Hepatocyte (in vitro differentiated cells): ENCODE results near the gene POLR1H. TPM values are rescaled to one million over a fixed set of nuclear protein-coding genes. Genes with fewer than 3 reads are reported as not detected.

Source experiments
- DNase-seq: peaks from one replicate; pipeline ENCODE4 v3.0.0-alpha.2; 2016; ENCODE audit warnings: low spot score
- H2AFZ ChIP-seq: fragments of 200-600 bp; sonication (generic); 2 replicates; pipeline ENCODE4 v1.6.0; 2016; ENCODE audit warnings: antibody characterized with exemption, mild to moderate bottlenecking
- H3K27ac ChIP-seq: fragments of 200-600 bp; sonication (generic); 2 replicates; pipeline ENCODE4 v1.5.1; 2016; ENCODE audit warnings: mild to moderate bottlenecking
- H3K27me3 ChIP-seq: fragments of 200-600 bp; sonication (generic); 2 replicates; pipeline ENCODE4 v1.6.1; 2016
- H3K36me3 ChIP-seq: fragments of 200-600 bp; sonication (generic); replicated peaks from 2 replicates; pipeline ENCODE4 v1.5.1; 2016; ENCODE audit warnings: low read depth; ENCODE audit not compliant: insufficient read depth
- H3K4me1 ChIP-seq: fragments of 200-600 bp; sonication (generic); 2 replicates; pipeline ENCODE4 v1.5.1; 2016; ENCODE audit warnings: mild to moderate bottlenecking, moderate library complexity; ENCODE audit not compliant: insufficient read depth
- H3K4me2 ChIP-seq: fragments of 200-600 bp; sonication (generic); 2 replicates; pipeline ENCODE4 v1.6.0; 2016
- H3K4me3 ChIP-seq: fragments of 200-600 bp; sonication (generic); 2 replicates; pipeline ENCODE4 v1.5.1; 2016; ENCODE audit warnings: mild to moderate bottlenecking
- H3K79me2 ChIP-seq: fragments of 200-600 bp; sonication (generic); 2 replicates; pipeline ENCODE4 v1.6.0; 2017; ENCODE audit warnings: mild to moderate bottlenecking
- H3K9me2 ChIP-seq: fragments of 200-600 bp; sonication (generic); replicated peaks from 2 replicates; pipeline ENCODE4 v1.6.0; 2017; ENCODE audit warnings: mild to moderate bottlenecking; ENCODE audit not compliant: insufficient read depth
- H3K9me3 ChIP-seq: fragments of 200-600 bp; sonication (generic); 2 replicates; pipeline ENCODE4 v1.5.1; 2016; ENCODE audit warnings: low read depth, mild to moderate bottlenecking
- H4K20me1 ChIP-seq: fragments of 200-600 bp; sonication (generic); 2 replicates; pipeline ENCODE4 v1.6.0; 2016; ENCODE audit warnings: mild to moderate bottlenecking; ENCODE audit not compliant: insufficient read depth, poor library complexity, severe bottlenecking
- EZH2 ChIP-seq: fragments of 200-600 bp; sonication (generic); IDR thresholded peaks from 2 replicates; pipeline ENCODE4 v1.6.1; 2016; ENCODE audit warnings: antibody characterized with exemption, mild to moderate bottlenecking, borderline replicate concordance
- EZH2phosphoT487 ChIP-seq: fragments of 200-600 bp; sonication (generic); IDR thresholded peaks from one replicate; pipeline ENCODE4 v1.6.1; 2018; ENCODE audit warnings: antibody characterized with exemption, mild to moderate bottlenecking, low read depth, moderate library complexity; ENCODE audit not compliant: unreplicated experiment, severe bottlenecking
- WGBS: methylation state at CpG from one replicate; pipeline ENCODE4 v1.1.6; 2016; ENCODE audit warnings: low lambda C conversion rate; ENCODE audit errors: missing lambda C conversion rate; 5-methylcytosine and 5-hydroxymethylcytosine counted together
- polyA plus RNA-seq: library from polyadenylated mRNA; unstranded; fragments of >200 nt; fragmentation: Nextera tagmentation; extraction: Ambion mirVana; gene quantifications from 2 replicates; pipeline ENCODE4 v1.2.1, GENCODE V29; 2016
- total RNA-seq: library from RNA; depleted of rRNA; stranded (reverse); fragments of >200 nt; gene quantifications from 2 replicates; pipeline ENCODE4 v1.2.3, GENCODE V29; 2014
- TF ChIP-seq, protein P1 (sequence below): fragments of 200-600 bp; sonication (generic); IDR thresholded peaks from 2 replicates; pipeline ENCODE4 v1.5.1; 2016; ENCODE audit warnings: antibody characterized with exemption, mild to moderate bottlenecking; ENCODE audit not compliant: poor library complexity

POLR1H gene
- total and polyA plus RNA-seq, 2 experiments from 2014 or later: 21.3 to 34.8 TPM

DNA sequence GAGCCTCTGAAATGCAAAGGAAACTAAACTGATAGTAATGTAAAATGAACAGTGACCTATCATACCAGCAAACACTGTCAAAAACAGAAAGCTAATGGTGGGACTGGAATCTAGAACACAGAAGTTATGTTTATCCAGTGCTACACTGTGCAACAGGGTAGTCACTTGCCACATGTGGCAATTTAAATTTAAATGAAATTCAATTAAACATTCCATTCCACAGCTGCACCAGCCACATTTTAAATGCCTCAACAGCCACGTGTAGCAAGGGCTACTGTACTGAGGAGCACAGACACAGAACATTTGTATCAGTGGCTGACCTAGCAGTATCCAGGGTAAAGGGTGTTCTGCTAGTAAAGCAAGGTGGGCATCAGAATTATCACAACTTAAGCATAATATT is 5.6 kb upstream of the POLR1H start:
- H3K4me2 ChIP-seq: no peak overlapping the region

DNA sequence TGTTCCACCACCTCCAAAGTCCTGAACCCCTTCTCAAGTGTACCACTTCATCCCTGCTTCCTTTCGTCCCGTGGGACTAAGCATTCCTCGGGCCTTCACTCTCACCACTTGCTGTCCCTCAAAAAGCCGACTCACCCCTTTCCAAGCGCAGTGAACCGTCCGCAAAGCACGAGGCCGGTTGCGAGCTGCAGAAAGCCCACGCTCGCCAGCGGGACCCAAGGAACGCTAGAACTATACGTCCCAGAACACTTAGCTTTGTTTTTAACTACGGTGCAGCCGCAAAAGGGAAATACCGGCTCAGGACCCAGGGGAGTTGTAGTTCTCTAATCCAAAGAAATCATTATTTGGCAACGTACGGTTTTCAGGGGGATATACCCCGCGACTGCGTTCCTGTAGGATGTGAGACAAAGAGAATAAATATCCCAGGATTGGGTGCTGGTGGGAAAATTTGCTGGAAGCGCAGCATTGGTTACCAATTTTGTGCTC is 416 bp upstream of the POLR1H start:
- H3K27me3 ChIP-seq: no peaks in the 10 kb centered on the region
- no peaks in the 10 kb centered on the region for H4K20me1 ChIP-seq
- peaks cover 10% of the 10 kb centered on the region for H3K4me1 ChIP-seq
- DNase-seq: peak; percentile 55
- H3K9me2 ChIP-seq: no peaks in the 10 kb centered on the region
- peak overlapping the region; percentile 94 for H3K4me3 ChIP-seq
- WGBS: under 1% methylated on average over 24 of the region's 24 CpGs
- no peak for TF ChIP-seq EZH2phosphoT487
- TF ChIP-seq EZH2: no peak
- TF ChIP-seq, protein P1, sequence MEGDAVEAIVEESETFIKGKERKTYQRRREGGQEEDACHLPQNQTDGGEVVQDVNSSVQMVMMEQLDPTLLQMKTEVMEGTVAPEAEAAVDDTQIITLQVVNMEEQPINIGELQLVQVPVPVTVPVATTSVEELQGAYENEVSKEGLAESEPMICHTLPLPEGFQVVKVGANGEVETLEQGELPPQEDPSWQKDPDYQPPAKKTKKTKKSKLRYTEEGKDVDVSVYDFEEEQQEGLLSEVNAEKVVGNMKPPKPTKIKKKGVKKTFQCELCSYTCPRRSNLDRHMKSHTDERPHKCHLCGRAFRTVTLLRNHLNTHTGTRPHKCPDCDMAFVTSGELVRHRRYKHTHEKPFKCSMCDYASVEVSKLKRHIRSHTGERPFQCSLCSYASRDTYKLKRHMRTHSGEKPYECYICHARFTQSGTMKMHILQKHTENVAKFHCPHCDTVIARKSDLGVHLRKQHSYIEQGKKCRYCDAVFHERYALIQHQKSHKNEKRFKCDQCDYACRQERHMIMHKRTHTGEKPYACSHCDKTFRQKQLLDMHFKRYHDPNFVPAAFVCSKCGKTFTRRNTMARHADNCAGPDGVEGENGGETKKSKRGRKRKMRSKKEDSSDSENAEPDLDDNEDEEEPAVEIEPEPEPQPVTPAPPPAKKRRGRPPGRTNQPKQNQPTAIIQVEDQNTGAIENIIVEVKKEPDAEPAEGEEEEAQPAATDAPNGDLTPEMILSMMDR: no peak
- no peaks in the 10 kb centered on the region for H3K36me3 ChIP-seq
- peaks cover 32% of the 10 kb centered on the region for H3K79me2 ChIP-seq
- peak overlapping the region; percentile 95 for H3K4me2 ChIP-seq
- no peaks in the 10 kb centered on the region for H3K9me3 ChIP-seq
- H2AFZ ChIP-seq: peak overlapping the region; percentile 97
- H3K27ac ChIP-seq: peak overlapping the region; percentile 89

More for the DNA sequence above, 5.6 kb upstream of the POLR1H start:
- no peaks in the 10 kb centered on the region for H3K9me3 ChIP-seq
- DNase-seq: no peak
- no peak overlapping the region for H3K4me3 ChIP-seq
- WGBS: 76% methylated on average over 1 of the region's 1 CpG
- TF ChIP-seq, protein P1: no peak
- TF ChIP-seq EZH2phosphoT487 (no peak), EZH2 (no peak)
- H4K20me1 ChIP-seq: no peaks in the 10 kb centered on the region
- no peak overlapping the region for H3K27ac ChIP-seq
- H3K9me2 ChIP-seq: no peaks in the 10 kb centered on the region
- H3K27me3 ChIP-seq: no peaks in the 10 kb centered on the region
- H3K79me2 ChIP-seq: peaks cover 3% of the 10 kb centered on the region
- H3K36me3 ChIP-seq: no peaks in the 10 kb centered on the region
- no peaks in the 10 kb centered on the region for H3K4me1 ChIP-seq
- no peak overlapping the region for H2AFZ ChIP-seq

DNA sequence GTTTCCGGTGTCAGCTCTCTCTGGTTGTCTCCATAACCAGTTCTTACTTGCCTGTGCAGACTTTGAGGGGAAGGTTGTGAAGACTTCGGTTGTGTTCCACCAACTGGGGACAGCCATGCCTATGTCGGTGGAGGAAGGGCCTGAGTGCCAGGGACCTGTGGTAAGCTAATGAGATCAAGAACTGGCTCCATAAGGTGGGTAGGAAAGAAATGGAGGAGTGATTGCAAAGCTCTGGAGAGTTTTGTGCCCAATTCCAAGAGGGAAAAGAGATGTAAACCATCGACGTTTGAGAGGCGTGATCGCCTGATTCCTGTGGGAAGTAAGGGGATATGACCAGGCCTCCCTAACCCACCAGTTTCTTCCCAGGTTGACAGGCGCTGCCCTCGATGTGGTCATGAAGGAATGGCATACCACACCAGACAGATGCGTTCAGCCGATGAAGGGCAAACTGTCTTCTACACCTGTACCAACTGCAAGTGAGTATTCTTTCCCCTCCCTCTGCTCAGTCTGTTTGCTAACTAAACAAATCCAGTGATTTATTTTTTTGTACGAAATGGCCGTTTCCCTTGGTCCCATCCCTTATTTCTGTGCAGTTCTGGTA is 893 bp downstream of the POLR1H start:
- peak; percentile 29 for DNase-seq
- Histone ChIP-seq H3K9me3 (no peaks in the 10 kb centered on the region), H3K4me2 (peak overlapping the region; percentile 90), H3K4me1 (peaks cover 14% of the 10 kb centered on the region), H3K9me2 (no peaks in the 10 kb centered on the region), H3K79me2 (peaks cover 32% of the 10 kb centered on the region), H3K27ac (peak overlapping the region; percentile 96), H4K20me1 (no peaks in the 10 kb centered on the region), H3K4me3 (peak overlapping the region; percentile 50), H2AFZ (peak overlapping the region; percentile 67), H3K36me3 (no peaks in the 10 kb centered on the region), H3K27me3 (no peaks in the 10 kb centered on the region)
- TF ChIP-seq EZH2: no peak
- TF ChIP-seq, protein P1: no peak
- TF ChIP-seq EZH2phosphoT487: no peak
- 65% methylated on average over 13 of the region's 13 CpGs for WGBS
